Measurements from ENCODE around the gene MRGPRE.
"Not testable (repeated sequence)": the region's sequence is repeated elsewhere in the genome, so short reads cannot be mapped to it uniquely, and the experiment has no call there.

Gene MRGPRE
- 0 reads per million in 9 experiments for total RNA-seq

- DNase-seq: no peak
- H3K4me3 Mint-ChIP-seq: no peak within 1 kb of the TSS
- H3K36me3 Mint-ChIP-seq (ENCODE audit: insufficient read depth): no peaks in the 10 kb centered on the region
- H3K27me3 Mint-ChIP-seq: peaks cover 7 to 38% of the 10 kb centered on the region in 2 donors
- H3K4me1 Mint-ChIP-seq (ENCODE audit: low read depth in 2 of 2): no peaks in the 10 kb centered on the region
- ATAC-seq (replicated peaks): no peak
- no peaks in the 10 kb centered on the region for H3K9me3 Mint-ChIP-seq
- no peak within 1 kb of the TSS for H3K27ac Mint-ChIP-seq
These were observed at the start of gene MRGPRE for GRCh38 chr11:3231851-3232744. TSS of gene MRGPRE (minus strand) at chr11:3232417. CDS start at chr11:3228799, 3,618 bp downstream.

GRCh38 chr11:3281146-3281545, 48.9 kb upstream of the MRGPRE start:
- H3K27ac Mint-ChIP-seq; H3K4me3 Mint-ChIP-seq; H3K36me3 Mint-ChIP-seq (ENCODE audit: insufficient read depth); H3K9me3 Mint-ChIP-seq; DNase-seq; H3K4me1 Mint-ChIP-seq (ENCODE audit: low read depth in 2 of 2); ATAC-seq (replicated peaks); H3K27me3 Mint-ChIP-seq: not testable (repeated sequence)

- DNase-seq; H3K27ac Mint-ChIP-seq; ATAC-seq (replicated peaks); H3K4me3 Mint-ChIP-seq; H3K27me3 Mint-ChIP-seq; H3K9me3 Mint-ChIP-seq; H3K4me1 Mint-ChIP-seq (ENCODE audit: low read depth in 2 of 2); H3K36me3 Mint-ChIP-seq (ENCODE audit: insufficient read depth): not testable (repeated sequence)
These were observed 48.4 kb upstream of the MRGPRE start for GRCh38 chr11:3280662-3281061.

GRCh38 chr11:3278922-3279321, 46.7 kb upstream of the MRGPRE start:
- DNase-seq; H3K9me3 Mint-ChIP-seq; H3K4me1 Mint-ChIP-seq (ENCODE audit: low read depth in 2 of 2); H3K4me3 Mint-ChIP-seq; H3K27ac Mint-ChIP-seq; H3K27me3 Mint-ChIP-seq; H3K36me3 Mint-ChIP-seq (ENCODE audit: insufficient read depth): not testable (repeated sequence)
- ATAC-seq (replicated peaks): peak; percentile 73

GRCh38 chr11:3273629-3274028, 41.4 kb upstream of the MRGPRE start:
- not testable (repeated sequence) for DNase-seq

GRCh38 chr11:3262548-3262947, 30.3 kb upstream of the MRGPRE start:
- not testable (repeated sequence) for H3K36me3 Mint-ChIP-seq (ENCODE audit: insufficient read depth); ATAC-seq (replicated peaks); DNase-seq; H3K4me3 Mint-ChIP-seq; H3K27me3 Mint-ChIP-seq; H3K4me1 Mint-ChIP-seq (ENCODE audit: low read depth in 2 of 2); H3K27ac Mint-ChIP-seq; H3K9me3 Mint-ChIP-seq

More at GRCh38 chr11:3273629-3274028, 41.4 kb upstream of the MRGPRE start:
- H3K4me3 Mint-ChIP-seq; H3K36me3 Mint-ChIP-seq (ENCODE audit: insufficient read depth); H3K4me1 Mint-ChIP-seq (ENCODE audit: low read depth in 2 of 2); H3K9me3 Mint-ChIP-seq; ATAC-seq (replicated peaks); H3K27me3 Mint-ChIP-seq; H3K27ac Mint-ChIP-seq: not testable (repeated sequence)

GRCh38 chr11:3261831-3262230, 29.6 kb upstream of the MRGPRE start:
- not testable (repeated sequence) for H3K9me3 Mint-ChIP-seq; ATAC-seq (replicated peaks); H3K27me3 Mint-ChIP-seq; H3K4me1 Mint-ChIP-seq (ENCODE audit: low read depth in 2 of 2); H3K36me3 Mint-ChIP-seq (ENCODE audit: insufficient read depth); H3K27ac Mint-ChIP-seq; H3K4me3 Mint-ChIP-seq; DNase-seq

GRCh38 chr11:3257509-3257908, 25.3 kb upstream of the MRGPRE start:
- H3K9me3 Mint-ChIP-seq; H3K27me3 Mint-ChIP-seq; H3K4me1 Mint-ChIP-seq (ENCODE audit: low read depth in 2 of 2); ATAC-seq (replicated peaks); DNase-seq; H3K4me3 Mint-ChIP-seq; H3K27ac Mint-ChIP-seq; H3K36me3 Mint-ChIP-seq (ENCODE audit: insufficient read depth): not testable (repeated sequence)

- DNase-seq; H3K27me3 Mint-ChIP-seq; H3K27ac Mint-ChIP-seq; H3K4me3 Mint-ChIP-seq; ATAC-seq (replicated peaks); H3K9me3 Mint-ChIP-seq; H3K4me1 Mint-ChIP-seq (ENCODE audit: low read depth in 2 of 2); H3K36me3 Mint-ChIP-seq (ENCODE audit: insufficient read depth): not testable (repeated sequence)
These were observed 23.0 kb upstream of the MRGPRE start for GRCh38 chr11:3255241-3255640.

- DNase-seq; H3K4me1 Mint-ChIP-seq (ENCODE audit: low read depth in 2 of 2); H3K36me3 Mint-ChIP-seq (ENCODE audit: insufficient read depth); ATAC-seq (replicated peaks); H3K4me3 Mint-ChIP-seq; H3K9me3 Mint-ChIP-seq; H3K27ac Mint-ChIP-seq; H3K27me3 Mint-ChIP-seq: not testable (repeated sequence)
These were observed 22.6 kb upstream of the MRGPRE start for GRCh38 chr11:3254773-3255172.

- H3K4me3 Mint-ChIP-seq: no peak overlapping the region
- no peaks in the 10 kb centered on the region for H3K4me1 Mint-ChIP-seq (ENCODE audit: low read depth in 2 of 2)
- no peak overlapping the region for H3K27ac Mint-ChIP-seq
- DNase-seq: no peak
- no peaks in the 10 kb centered on the region for H3K36me3 Mint-ChIP-seq (ENCODE audit: insufficient read depth)
- peaks cover 12 to 39% of the 10 kb centered on the region in 2 donors for H3K27me3 Mint-ChIP-seq
- no peak for ATAC-seq (replicated peaks)
- H3K9me3 Mint-ChIP-seq: no peaks in the 10 kb centered on the region
These were observed 12.9 kb upstream of the MRGPRE start for GRCh38 chr11:3245071-3245470.

- H3K36me3 Mint-ChIP-seq (ENCODE audit: insufficient read depth): no peaks in the 10 kb centered on the region
- H3K9me3 Mint-ChIP-seq: no peaks in the 10 kb centered on the region
- no peak for ATAC-seq (replicated peaks)
- no peak for DNase-seq
- H3K27ac Mint-ChIP-seq: no peak overlapping the region
- H3K27me3 Mint-ChIP-seq: peaks cover 12 to 39% of the 10 kb centered on the region in 2 donors
- H3K4me3 Mint-ChIP-seq: no peak overlapping the region
- no peaks in the 10 kb centered on the region for H3K4me1 Mint-ChIP-seq (ENCODE audit: low read depth in 2 of 2)
These were observed 11.7 kb upstream of the MRGPRE start for GRCh38 chr11:3243880-3244279.

GRCh38 chr11:3237119-3237518, 4.9 kb upstream of the MRGPRE start:
- H3K27me3 Mint-ChIP-seq: peaks cover 0 to 14% of the 10 kb centered on the region in 2 donors
- H3K27ac Mint-ChIP-seq: no peak overlapping the region
- no peaks in the 10 kb centered on the region for H3K9me3 Mint-ChIP-seq
- no peaks in the 10 kb centered on the region for H3K4me1 Mint-ChIP-seq (ENCODE audit: low read depth in 2 of 2)
- no peak for DNase-seq
- no peaks in the 10 kb centered on the region for H3K36me3 Mint-ChIP-seq (ENCODE audit: insufficient read depth)
- no peak for ATAC-seq (replicated peaks)
- no peak overlapping the region for H3K4me3 Mint-ChIP-seq

- Mint-ChIP-seq H3K27ac (no peak overlapping the region), H3K9me3 (no peaks in the 10 kb centered on the region), H3K4me1 (ENCODE audit: low read depth in 2 of 2) (no peaks in the 10 kb centered on the region), H3K4me3 (no peak overlapping the region), H3K36me3 (ENCODE audit: insufficient read depth) (no peaks in the 10 kb centered on the region), H3K27me3 (peaks cover 7 to 22% of the 10 kb centered on the region in 2 donors)
- ATAC-seq (replicated peaks): no peak
- no peak for DNase-seq
These were observed 2.6 kb upstream of the MRGPRE start for GRCh38 chr11:3234846-3235245.

Measured in effector memory CD8-positive, alpha-beta T cell (primary cell).